Upper lobe of left lung (tissue), 6 donors: ENCODE measurements around the gene KIF3B. TPM values are rescaled to one million over a fixed set of nuclear protein-coding genes. Genes with fewer than 3 reads are reported as not detected.

ENCODE experiments used
- ATAC-seq, 2 donors: fragments of 200-7000 bp; cut with Tn5 transposase; one replicate each; pipeline ENCODE4 v1.9.1; 2022; ENCODE audit warnings: mild to moderate bottlenecking in 2 of 2, moderate library complexity in 2 of 2; ENCODE audit not compliant: low FRiP score in 2 of 2
- DNase-seq, 2 donors: peaks; one replicate each; pipeline ENCODE4 v3.0.0-alpha.2; 2019 to 2020
- H3K27ac ChIP-seq, 4 donors: fragments of 200-600 bp; sonication (generic); one replicate each; pipeline ENCODE4 v1.5.1; 2016 to 2019
- H3K27me3 ChIP-seq, 4 donors: fragments of 200-600 bp; sonication (generic); one replicate each; pipeline ENCODE4 v1.5.1; 2017 to 2019
- H3K36me3 ChIP-seq, 4 donors: fragments of 200-600 bp; sonication (generic); one replicate each; pipeline ENCODE4 v1.5.1; 2016 to 2019
- H3K4me1 ChIP-seq, 4 donors: fragments of 200-600 bp; sonication (generic); one replicate each; pipeline ENCODE4 v1.5.1; 2018 to 2019
- H3K4me3 ChIP-seq, 4 donors: fragments of 200-600 bp; sonication (generic); one replicate each; pipeline ENCODE4 v1.5.1; 2017 to 2019; ENCODE audit warnings: mild to moderate bottlenecking in 2 of 4, moderate library complexity in 1 of 4
- H3K9me3 ChIP-seq, 4 donors: fragments of 200-600 bp; sonication (generic); one replicate each; pipeline ENCODE4 v1.5.1; 2018 to 2019
- CTCF ChIP-seq, 6 experiments: fragments of 450-650 bp in 4 of 6; fragments of 200-600 bp in 2 of 6; sonication (generic) in 2 of 6; IDR thresholded peaks; one replicate each; pipeline ENCODE4 v1.5.1; 2016 to 2019; ENCODE audit warnings: antibody characterized with exemption in 6 of 6
- EP300 ChIP-seq, 4 donors: sonication (generic); formaldehyde crosslinking; IDR thresholded peaks; one replicate each; pipeline ENCODE4 v1.5.1; 2017; ENCODE audit warnings: antibody characterized with exemption in 4 of 4, control low read depth in 2 of 4
- POLR2A ChIP-seq, 4 donors: fragments of 450-650 bp; IDR thresholded peaks; one replicate each; pipeline ENCODE4 v1.5.1; 2016 to 2017; ENCODE audit warnings: antibody characterized with exemption in 4 of 4, mild to moderate bottlenecking in 2 of 4
- POLR2AphosphoS5 ChIP-seq, 2 donors: sonication (generic); formaldehyde crosslinking; IDR thresholded peaks; one replicate each; pipeline ENCODE4 v1.5.1; 2017; ENCODE audit warnings: antibody characterized with exemption in 2 of 2
- WGBS, 2 donors: methylation state at CpG; one replicate each; pipeline ENCODE4 v1.1.5; 2017 to 2018; 5-methylcytosine and 5-hydroxymethylcytosine counted together
- total RNA-seq, 6 donors: library from RNA; depleted of rRNA in 4 of 6; stranded (reverse); fragments of >200 nt in 4 of 6; gene quantifications; one replicate each; pipeline versions ENCODE4 v1.1.0 to v1.2.1, GENCODE V29; 2016 to 2021
- donor health status: DM: no; HTN: no; CAD: no; lungs with moderate emphysema.
- donor health status: DM: no; HTN: yes; CAD: no; lungs with severe emphysema.

KIF3B gene
- total RNA-seq, 6 donors from 2014 or later: 14.7 to 37.5 (median 26.7) TPM

- ATAC-seq (no peak), DNase-seq (no peak)
- 80 to 86% methylated on average over 4 of the region's 4 CpGs for WGBS, 2 donors
- peaks cover 0 to 11% (median 2%) of the 10 kb centered on the region in 4 donors for H3K4me1 ChIP-seq
- no peak overlapping the region for H3K4me3 ChIP-seq
- TF ChIP-seq POLR2A (IDR thresholded peaks at IDR 0.05) (no peak), CTCF (IDR thresholded peaks at IDR 0.05) (no peak), EP300 (IDR thresholded peaks at IDR 0.05) (no peak), POLR2AphosphoS5 (IDR thresholded peaks at IDR 0.05) (no peak)
- no peaks in the 10 kb centered on the region for H3K27me3 ChIP-seq
- no peaks in the 10 kb centered on the region for H3K9me3 ChIP-seq
- H3K36me3 ChIP-seq: no peaks in the 10 kb centered on the region
- H3K27ac ChIP-seq: no peak overlapping the region
These were observed 20.0 kb downstream of the KIF3B start for GRCh38 chr20:32297439-32297838.

- ATAC-seq (no peak), DNase-seq (no peak)
- Histone ChIP-seq H3K27ac (no peak overlapping the region), H3K9me3 (no peaks in the 10 kb centered on the region), H3K4me1 (peaks cover 0 to 11% (median 4%) of the 10 kb centered on the region in 4 donors), H3K27me3 (no peaks in the 10 kb centered on the region), H3K36me3 (no peaks in the 10 kb centered on the region), H3K4me3 (no peak overlapping the region)
- TF ChIP-seq EP300 (IDR thresholded peaks at IDR 0.05) (no peak), CTCF (IDR thresholded peaks at IDR 0.05) (no peak), POLR2AphosphoS5 (IDR thresholded peaks at IDR 0.05) (no peak), POLR2A (IDR thresholded peaks at IDR 0.05) (no peak)
- 97% methylated on average over 6 of the region's 6 CpGs for WGBS, 2 donors
These were observed 23.2 kb downstream of the KIF3B start for GRCh38 chr20:32300647-32301046.

GRCh38 chr20:32301719-32302506, 24.5 kb downstream of the KIF3B start:
- Histone ChIP-seq H3K27ac (no peak overlapping the region), H3K27me3 (no peaks in the 10 kb centered on the region), H3K36me3 (no peaks in the 10 kb centered on the region), H3K4me1 (peaks cover 0 to 11% (median 4%) of the 10 kb centered on the region in 4 donors), H3K4me3 (no peak overlapping the region), H3K9me3 (no peaks in the 10 kb centered on the region)
- WGBS, 2 donors: 77 to 88% methylated on average over 5 of the region's 5 CpGs
- no peak for TF ChIP-seq POLR2A (IDR thresholded peaks at IDR 0.05)
- DNase-seq: no peak
- ATAC-seq: no peak

- Histone ChIP-seq H3K27me3 (no peaks in the 10 kb centered on the region), H3K4me1 (peaks cover 0 to 11% (median 4%) of the 10 kb centered on the region in 4 donors), H3K9me3 (no peaks in the 10 kb centered on the region), H3K4me3 (no peak overlapping the region), H3K36me3 (no peaks in the 10 kb centered on the region), H3K27ac (no peak overlapping the region)
- TF ChIP-seq EP300 (IDR thresholded peaks at IDR 0.05): no peak
- no peak for TF ChIP-seq POLR2AphosphoS5 (IDR thresholded peaks at IDR 0.05)
- TF ChIP-seq CTCF (IDR thresholded peaks at IDR 0.05): no peak
- no peak for TF ChIP-seq POLR2A (IDR thresholded peaks at IDR 0.05)
- DNase-seq (no peak), ATAC-seq (no peak)
- 88 to 89% methylated on average over 6 of the region's 6 CpGs for WGBS, 2 donors
These were observed 25.0 kb downstream of the KIF3B start for GRCh38 chr20:32302507-32302872.

- no peaks in the 10 kb centered on the region for H3K9me3 ChIP-seq
- no peak for DNase-seq
- no peaks in the 10 kb centered on the region for H3K27me3 ChIP-seq
- ATAC-seq: no peak
- no peak overlapping the region for H3K27ac ChIP-seq
- TF ChIP-seq POLR2AphosphoS5 (IDR thresholded peaks at IDR 0.05) (no peak), CTCF (IDR thresholded peaks at IDR 0.05) (no peak), EP300 (IDR thresholded peaks at IDR 0.05) (no peak), POLR2A (IDR thresholded peaks at IDR 0.05) (no peak)
- 69 to 78% methylated on average over 2 of the region's 2 CpGs for WGBS, 2 donors
- peaks cover 0 to 3% (median 0%) of the 10 kb centered on the region in 4 donors for H3K4me1 ChIP-seq
- no peak overlapping the region for H3K4me3 ChIP-seq
- no peaks in the 10 kb centered on the region for H3K36me3 ChIP-seq
These were observed 26.8 kb downstream of the KIF3B start for GRCh38 chr20:32304131-32304746.
